GM19035 (cell line): Measurements from ENCODE around the gene HELB.

Source experiments
- ATAC-seq: cut with Tn5 transposase; IDR thresholded peaks from one replicate; pipeline ENCODE4 v1.9.1; 2021; ENCODE audit not compliant: unreplicated experiment

Gene HELB

GRCh38 chr12:66301944-66302826, at the start of gene HELB:
Gene HELB, plus strand, starts transcription at chr12:66302493. Its CDS starts 111 bp downstream, at chr12:66302604.
- peak; percentile 87 for ATAC-seq

DNA sequence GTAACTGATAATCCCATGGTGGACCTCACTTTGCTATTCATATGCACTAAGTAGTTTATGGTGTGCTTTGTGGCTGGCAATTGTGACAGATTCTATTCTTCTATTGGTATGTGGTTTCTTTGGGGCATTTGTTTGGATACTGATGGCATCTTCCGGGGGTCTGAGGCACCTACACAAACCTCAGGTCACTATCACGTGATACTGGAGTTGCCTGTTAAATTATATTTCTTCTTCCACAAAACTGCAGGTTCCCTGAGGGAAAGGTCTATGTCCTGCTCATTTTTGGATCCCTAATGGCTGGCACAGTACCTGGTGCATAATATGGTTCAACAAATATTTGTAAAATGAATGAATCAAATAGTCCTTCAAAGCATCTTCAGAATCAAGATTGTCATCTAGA, 49.5 kb upstream of the HELB start:
- ATAC-seq: no peak

- ATAC-seq: no peak
Observed at GRCh38 chr12:66255737-66256136, 46.6 kb upstream of the HELB start.

GRCh38 chr12:66258011-66258410, 44.3 kb upstream of the HELB start:
- no peak for ATAC-seq

GRCh38 chr12:66262737-66263136, 39.6 kb upstream of the HELB start:
- ATAC-seq: no peak

DNA sequence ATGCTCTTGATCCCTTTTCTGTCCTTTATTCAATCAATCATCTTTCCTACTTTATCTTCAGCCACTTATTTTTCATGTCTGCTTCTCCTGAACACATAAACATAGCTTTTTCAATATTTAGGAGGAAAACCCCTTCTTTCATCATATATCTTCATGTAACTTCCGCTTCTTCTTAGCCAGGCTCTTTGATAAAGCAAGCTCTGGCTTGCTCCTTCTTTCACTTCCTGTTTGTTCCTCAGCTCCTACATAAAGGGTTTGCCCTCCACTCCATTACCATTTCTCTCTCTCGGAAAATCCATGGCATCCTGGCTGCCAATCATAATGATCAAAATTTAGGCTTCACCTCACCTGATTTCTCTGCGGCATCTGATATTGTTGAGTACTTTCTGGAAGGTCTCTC, 33.7 kb upstream of the HELB start:
- no peak for ATAC-seq

GRCh38 chr12:66269142-66269541, 33.2 kb upstream of the HELB start:
- no peak for ATAC-seq

- ATAC-seq: peak; percentile 52
Observed at GRCh38 chr12:66269757-66270383, 32.4 kb upstream of the HELB start.

DNA sequence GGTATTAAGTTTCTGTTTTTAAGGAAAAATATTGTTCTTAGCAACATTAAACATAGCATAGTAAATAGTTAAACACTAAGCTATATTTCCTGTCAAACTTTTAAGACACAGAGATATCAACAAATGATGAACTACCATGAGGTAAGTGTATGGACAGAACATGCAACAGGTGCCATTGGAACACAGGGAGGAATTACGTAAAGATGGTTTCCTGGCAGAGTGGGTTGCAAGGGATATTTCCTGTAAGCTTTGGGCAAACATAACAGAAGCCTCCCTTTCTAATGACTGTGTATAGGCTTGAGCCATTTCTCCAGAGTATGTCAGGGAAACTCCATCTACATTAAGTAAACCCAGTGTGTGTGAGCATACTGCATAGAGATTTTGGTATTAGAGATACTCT, 31.7 kb upstream of the HELB start:
- no peak for ATAC-seq

DNA sequence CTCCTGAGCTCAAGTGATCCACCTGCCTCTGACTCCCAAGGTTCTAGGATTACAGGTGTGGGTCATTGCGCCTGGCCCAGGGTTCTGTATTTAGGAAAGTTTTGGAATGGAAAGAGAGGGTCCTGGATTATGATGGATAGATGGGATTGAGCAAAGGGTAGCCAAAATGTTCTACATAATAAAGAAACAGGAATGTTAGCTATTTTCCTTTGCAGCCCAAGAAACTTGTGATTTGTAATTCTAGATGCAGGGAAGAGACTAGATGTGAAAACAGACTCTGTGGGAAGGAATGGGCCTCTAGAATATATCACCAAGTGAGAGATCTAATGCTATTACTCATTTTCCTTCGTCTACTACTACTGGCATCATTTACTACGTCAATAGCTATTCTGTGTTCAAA, 29.6 kb upstream of the HELB start:
- ATAC-seq: no peak

DNA sequence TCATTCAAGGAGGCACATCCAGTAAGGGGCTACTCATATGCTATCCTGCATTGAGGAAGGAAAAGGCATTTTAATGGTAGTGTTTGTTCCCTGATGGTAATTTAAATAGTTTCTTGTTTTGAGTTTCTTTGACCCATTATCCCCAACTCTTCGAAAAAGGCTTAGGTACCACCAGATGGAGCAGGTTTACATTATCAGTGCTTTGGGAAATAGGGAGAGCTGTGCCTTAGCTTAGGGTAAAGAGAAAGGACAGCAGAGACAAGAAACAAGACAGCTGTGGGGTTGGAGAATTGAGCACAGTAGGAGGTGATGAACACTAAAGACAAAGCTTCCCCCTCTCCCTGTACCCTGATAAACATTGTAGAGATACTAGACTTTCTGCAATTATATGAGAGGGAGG, 29.1 kb upstream of the HELB start:
- no peak for ATAC-seq

- no peak for ATAC-seq
Observed at GRCh38 chr12:66275040-66275439, 27.3 kb upstream of the HELB start.

DNA sequence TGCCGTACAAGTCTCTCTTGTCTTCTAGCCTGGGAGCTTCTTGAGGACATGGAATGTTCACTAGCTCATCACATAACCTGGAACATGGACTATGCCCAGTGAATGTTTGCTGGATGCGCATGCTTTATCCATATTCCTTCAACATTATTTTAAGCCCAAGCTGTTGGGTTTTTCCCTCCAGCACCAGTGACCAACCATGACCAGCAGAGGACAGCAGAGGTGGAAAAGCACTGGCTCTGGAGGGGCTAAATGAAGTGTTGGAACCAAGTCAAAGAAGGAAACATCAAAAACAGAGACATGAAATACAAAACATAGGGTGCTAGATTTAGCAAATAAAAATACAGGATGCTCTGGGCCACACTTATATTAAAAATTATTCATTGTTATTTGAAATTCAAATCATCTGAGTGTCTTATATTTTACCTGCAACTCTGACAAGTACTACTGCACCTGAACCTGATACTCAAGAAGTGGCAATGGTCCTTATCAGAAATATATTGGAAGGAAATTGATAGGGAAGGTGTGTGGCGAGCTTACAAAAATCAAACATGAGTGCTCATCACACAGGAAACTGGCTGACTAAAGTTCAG, 23.1 kb upstream of the HELB start:
- ATAC-seq: no peak

GRCh38 chr12:66280561-66280960, 21.7 kb upstream of the HELB start:
- ATAC-seq: no peak

GRCh38 chr12:66282244-66282643, 20.0 kb upstream of the HELB start:
- no peak for ATAC-seq

GRCh38 chr12:66287275-66287674, 15.0 kb upstream of the HELB start:
- no peak for ATAC-seq

- ATAC-seq: no peak
Observed at GRCh38 chr12:66288121-66288520, 14.2 kb upstream of the HELB start.

GRCh38 chr12:66289485-66289884, 12.8 kb upstream of the HELB start:
- ATAC-seq: no peak

GRCh38 chr12:66290716-66291200, 11.5 kb upstream of the HELB start:
- ATAC-seq: no peak

DNA sequence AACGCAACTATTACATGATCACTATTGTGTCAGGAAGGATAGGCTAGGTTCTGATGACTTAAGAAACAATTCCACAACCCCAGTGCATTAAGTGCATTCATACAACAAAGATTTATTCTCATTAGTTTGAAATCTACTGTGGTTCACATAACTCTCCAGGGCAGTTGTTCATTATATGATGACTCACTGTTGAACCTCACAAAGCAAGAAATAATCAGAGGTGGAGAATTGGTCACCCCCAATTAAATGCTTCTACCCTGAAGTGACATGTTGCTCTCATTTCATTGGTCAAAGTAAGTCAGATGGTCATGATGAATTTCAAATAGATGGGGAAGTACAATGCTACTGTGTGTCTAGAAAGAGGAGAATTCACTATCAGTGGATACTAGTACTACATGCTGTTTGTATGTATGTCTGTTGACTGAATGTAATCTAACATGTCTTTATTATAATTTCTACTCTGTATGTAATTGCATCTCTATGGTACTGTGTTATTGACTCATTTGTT, 6.1 kb upstream of the HELB start:
- no peak for ATAC-seq

GRCh38 chr12:66297080-66297479, 5.2 kb upstream of the HELB start:
- ATAC-seq: no peak

DNA sequence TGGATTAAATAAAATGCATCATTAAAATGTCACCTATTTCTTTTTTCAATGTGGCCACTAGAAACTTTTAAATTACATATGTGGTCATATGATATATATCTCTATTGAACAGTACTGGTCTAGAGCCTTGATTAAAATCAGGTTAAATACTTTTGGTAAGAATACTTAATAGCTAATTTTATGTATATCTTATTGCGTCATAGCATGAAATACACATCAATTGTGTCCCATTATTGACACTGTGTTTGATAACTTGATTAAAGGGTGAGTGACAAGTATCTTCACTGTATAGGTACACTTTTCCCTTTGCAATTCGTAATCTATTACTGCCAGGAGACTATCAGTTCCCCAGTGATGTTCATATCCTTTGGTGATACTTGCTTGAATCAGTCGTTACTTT, 4.4 kb upstream of the HELB start:
- no peak for ATAC-seq
